Stimulated activated CD4-positive, alpha-beta T cell treated with anti-CD3 and anti-CD28 coated beads, Interleukin-2, amount 100 ng/mL, for 24 hours (primary cell): ENCODE data around the gene FNTB.

Source experiments
- DNase-seq, 2 donors: peaks; one replicate each; pipeline ENCODE4 v3.0.0-alpha.2; 2020

Gene FNTB

DNA sequence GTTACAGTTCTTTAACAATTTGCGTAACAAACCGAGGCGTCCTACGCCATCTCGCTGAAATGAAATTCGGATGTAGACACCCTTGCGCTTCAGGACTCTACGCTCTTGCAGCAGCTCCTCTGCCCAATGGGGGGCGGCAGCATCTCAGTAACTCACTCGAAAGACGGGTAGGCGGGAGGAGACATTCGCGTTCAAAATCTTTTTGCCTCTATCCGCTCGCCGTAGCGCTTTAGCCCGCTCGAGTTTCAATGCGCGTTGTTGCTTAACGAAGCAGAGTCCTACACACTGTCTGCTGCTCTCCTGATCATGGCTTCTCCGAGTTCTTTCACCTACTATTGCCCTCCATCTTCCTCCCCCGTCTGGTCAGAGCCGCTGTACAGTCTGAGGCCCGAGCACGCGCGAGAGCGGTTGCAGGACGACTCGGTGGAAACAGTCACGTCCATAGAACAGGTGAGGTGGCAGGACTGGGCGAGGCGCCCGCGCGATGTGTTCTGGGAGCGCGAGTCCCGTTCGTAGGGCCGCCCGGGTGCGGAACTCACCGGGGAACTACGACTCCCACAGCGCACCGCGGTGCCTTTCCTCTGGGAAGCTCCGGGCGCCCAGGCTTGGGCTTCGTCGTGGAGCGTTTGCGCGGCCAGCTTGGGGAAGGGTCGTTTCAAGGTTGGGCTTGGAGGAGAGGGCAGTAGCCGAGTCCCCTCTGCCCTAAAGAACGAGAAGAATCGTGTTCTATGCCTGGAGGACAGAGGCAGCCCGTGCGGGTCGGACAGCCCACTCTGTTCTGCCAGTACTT is at the start of gene FNTB:
Gene FNTB, plus strand, starts transcription at position 248 of the 790 bp plus-strand sequence. Its CDS starts 59 bp downstream, at position 307.
- DNase-seq: peak; percentile 91 to 93

GRCh38 chr14:64937171-64937820 is 49.4 kb upstream of the FNTB start:
- no peak for DNase-seq

- DNase-seq: no peak
These were observed 48.9 kb upstream of the FNTB start for GRCh38 chr14:64937821-64938193.

DNA sequence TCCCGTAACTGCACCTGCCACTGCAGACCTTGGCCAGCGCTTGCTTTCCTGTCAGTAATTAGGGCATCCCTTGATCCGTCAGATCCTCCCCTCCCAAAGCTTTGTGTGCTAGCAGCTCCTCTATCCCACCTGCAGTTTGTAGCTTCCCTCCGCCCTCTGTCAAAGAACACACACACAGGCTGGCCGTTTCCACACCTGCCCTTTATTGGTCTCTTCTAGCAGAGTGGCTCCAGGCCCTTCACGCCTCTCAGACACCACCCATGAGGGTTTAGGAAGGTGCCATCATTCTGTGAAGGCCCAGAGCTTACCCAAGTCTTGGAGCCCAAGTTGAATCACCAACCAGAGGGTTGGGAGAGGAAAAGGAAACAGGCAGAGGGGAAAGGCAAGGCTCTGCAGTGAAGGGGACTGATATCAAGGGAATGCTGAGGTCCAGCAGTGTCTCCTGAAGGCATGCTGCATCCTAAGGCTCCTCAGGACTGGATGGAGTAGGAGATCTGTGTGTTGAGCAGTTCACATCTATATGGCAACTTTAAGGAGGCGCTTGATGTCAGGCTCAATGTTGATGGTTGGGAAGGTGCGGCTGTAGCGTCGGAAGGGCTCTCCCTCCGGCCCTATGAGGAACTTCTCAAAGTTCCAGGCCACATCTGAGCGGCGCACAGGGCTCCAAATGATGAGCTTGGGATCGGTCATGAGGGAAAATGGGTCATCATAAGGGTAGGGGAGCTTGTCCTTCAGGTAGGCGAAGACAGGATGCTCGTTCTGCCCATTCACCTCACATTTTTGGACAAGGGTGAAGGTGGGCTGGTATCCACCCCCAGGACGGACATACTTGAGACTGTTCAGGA is 47.5 kb upstream of the FNTB start:
- DNase-seq: no peak

DNA sequence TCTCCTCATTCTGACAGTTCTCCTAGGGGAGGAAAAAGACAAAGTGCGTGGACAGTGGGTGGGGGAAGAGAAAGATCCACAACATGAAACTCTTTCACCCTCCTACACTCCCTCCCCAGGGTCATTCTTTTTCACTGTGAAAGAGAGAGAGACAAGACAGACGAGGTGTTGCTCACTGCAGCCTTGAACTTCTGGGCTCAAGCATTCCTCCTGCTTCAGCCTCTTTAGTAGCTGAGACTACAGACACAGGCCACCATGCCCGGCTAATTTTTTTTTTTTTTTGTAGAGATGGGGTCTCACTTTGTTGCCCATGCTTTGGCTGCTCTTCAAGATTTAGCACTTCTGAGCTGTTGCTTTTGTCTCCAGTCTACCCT is 46.9 kb upstream of the FNTB start:
- no peak for DNase-seq

- DNase-seq: no peak
These were observed 46.3 kb upstream of the FNTB start for GRCh38 chr14:64940336-64940910.

DNA sequence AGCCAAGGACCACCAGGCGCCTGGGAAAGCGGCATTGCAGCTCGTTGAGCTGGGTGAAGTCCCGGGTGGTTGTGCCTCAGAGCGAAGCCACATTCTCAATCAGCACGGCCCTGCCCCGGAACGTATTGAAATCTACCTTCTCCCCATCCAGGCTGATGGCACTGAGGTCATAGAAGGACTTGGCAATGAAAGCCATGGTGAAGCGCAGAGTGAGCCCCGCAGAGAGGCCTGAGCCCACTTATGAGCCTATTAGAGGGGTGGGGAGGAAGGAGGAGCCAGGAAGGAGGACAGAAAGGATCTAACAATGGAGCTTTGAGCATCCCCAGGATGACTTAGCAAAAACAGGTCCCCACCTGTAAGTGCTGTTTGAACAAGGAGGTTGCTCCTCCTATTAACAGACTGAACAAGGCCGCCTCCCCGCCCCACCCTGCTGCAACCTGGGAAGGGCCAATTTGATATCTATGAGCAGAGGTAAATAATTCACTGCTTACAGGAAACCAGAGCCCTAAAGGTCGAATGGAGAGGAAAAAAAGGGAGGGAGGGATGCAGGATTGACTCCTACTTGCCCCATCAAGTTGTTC is 44.1 kb upstream of the FNTB start, which contains the start of gene GPX2:
Gene GPX2, minus strand, starts transcription at position 215 of the 581 bp plus-strand sequence. Its CDS starts 19 bp downstream, at position 196.
- no peak for DNase-seq

DNA sequence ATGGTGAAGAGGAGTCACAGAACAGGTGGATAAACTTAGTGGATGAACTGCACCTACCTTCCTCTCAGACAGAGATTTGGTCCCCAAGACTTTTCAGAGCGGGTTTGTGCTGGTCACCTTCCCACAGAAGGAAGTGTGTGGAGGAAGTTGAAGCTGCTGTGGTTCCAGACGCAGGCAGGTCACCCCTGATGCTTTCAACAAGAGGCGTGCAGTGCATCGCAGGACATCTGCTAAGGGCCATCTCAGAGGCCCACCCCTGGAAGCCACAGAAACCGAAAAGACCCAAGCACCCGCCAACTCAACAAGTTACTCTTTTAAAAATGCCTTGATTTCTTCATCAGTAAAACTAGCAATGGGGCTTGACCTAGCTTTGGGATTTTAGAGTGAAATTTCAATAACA is 43.1 kb upstream of the FNTB start:
- DNase-seq: no peak

- DNase-seq: no peak
These were observed 42.7 kb upstream of the FNTB start for GRCh38 chr14:64944041-64944440.

- no peak for DNase-seq
These were observed 41.8 kb upstream of the FNTB start for GRCh38 chr14:64944861-64945260.

- no peak for DNase-seq
These were observed 41.1 kb upstream of the FNTB start for GRCh38 chr14:64945431-64946178.

GRCh38 chr14:64946310-64947045 is 40.2 kb upstream of the FNTB start:
- DNase-seq: no peak

DNA sequence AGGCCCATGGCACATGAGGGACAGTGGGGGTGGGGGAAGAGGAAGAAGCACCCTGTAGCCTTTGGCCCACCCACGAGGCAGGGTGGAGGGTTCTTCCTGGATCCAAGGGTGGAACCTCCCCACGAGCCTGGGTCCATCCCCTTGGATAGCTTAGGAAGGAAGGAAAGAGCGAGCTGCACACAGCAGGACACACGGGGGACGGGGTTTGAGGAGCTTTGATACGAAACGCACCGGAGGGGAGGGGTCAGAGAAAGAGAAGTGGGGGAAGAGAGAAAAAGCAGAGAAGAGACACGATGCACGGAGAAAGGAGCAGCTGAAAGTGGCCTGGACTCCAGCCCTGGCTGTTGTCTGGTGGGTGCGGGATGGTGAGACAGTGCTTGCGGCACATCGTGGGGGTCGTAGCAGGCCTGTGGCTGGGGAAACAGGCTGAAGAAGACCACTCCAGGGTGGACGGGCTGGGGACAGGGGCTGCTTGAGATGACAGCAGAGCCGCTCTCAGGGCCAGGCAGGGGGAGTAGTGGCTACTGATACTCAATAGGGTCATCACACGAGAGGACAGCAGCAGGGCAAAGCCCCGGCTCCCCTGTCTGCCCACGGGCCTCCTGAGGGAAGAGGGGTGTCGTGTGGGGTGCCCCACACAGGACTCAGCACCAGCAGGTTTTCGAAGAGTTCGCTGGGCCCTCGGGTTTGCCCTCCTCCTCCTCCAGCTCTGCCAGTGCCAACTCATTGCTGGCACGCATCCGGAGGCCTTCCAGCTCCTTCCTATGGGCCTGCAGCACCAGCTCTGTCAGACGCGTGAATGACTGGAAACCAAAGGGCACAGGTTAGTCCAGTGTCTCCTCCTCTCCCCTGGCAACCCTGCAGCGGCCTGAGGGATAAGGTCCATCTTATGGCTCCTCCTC is 38.7 kb upstream of the FNTB start:
- no peak for DNase-seq

DNA sequence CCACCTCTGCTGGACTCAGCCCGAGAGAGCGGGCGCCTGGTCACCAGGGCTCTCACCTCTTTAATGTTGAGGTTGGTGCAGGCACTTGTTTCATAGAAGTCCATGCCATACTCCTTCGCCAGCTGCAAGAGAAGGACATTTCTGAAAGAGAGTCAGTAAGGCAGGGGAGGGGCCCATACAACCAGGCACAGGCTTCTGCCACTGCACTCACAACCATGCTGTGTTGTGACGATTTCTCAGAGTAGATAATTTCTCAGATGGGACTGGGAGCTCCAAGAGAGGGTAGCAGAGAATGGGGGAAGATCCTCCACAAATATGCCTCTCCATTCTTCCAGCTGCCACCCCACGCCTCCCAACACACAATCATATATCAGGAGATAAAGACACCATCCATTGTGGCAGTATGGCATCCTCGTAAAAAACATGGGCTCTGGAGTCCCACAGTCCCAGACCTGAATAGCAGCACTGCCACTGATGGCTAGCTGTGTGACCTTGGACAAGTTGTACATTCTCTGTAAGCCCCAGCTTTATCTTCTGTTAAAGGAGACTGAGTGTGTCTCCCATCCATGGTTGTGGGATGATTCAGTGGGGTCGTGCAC is 38.0 kb upstream of the FNTB start:
- DNase-seq: no peak

DNA sequence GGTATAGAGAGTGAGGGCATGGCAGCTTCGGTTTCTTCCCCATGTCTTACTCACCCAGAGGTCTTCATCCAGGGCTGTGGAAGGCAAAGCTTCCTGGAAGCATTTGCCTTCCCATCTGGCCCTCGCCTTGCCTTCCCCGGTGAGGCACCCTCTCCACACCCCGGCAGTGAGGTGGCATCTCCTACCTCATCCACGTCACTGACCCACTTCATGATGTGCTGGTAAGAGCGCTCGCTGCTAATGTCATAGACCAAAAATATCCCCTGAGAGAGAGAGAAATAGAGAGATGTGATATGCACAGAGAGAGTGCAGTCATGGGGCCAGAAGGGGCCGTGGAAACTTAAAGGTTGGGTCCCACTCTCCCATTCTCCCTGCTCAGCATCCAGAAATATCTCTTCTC is 35.8 kb upstream of the FNTB start:
- DNase-seq: no peak

GRCh38 chr14:64951291-64951690 is 35.4 kb upstream of the FNTB start:
- no peak for DNase-seq

DNA sequence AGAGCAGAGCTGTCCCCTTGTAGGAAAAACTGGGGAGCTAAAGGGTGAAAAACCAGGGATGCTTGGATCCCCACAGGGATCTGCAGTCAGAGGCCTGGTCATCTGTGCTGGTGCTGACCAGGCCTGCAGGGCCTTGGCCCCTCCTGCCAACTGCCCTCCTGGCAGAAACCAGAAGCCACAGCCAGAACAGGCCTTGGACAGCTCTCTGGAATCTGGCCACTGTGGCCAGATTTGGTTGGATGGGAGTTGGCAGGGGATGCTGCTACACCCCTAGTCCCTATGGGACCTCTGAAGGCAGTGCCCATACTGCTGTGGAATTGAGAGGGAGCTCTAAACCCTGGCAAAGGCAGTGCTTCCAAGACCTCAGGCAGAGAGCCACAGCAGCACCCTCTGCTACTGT is 35.0 kb upstream of the FNTB start:
- DNase-seq: no peak

- no peak for DNase-seq
These were observed 33.9 kb upstream of the FNTB start for GRCh38 chr14:64952598-64953309.

DNA sequence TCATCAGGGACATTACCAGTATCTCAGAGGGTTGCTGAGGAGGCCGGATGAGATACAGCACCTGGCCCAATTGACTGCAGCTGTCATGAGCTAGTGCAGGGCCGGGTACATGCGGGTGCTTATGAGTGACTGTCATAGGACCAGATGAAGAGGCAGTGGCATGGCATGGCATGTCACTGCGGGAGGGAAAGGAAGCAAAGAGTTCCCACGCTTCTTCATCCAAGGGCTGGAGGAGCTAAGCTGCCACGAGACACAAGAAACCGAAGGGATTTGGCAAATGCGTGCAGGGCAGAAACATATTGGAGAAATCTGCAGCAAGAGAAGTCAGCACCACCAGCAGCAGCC is 33.4 kb upstream of the FNTB start:
- DNase-seq: no peak
